ENCODE data around the gene BMPR2. TPM values are rescaled to one million over a fixed set of nuclear protein-coding genes. Genes with fewer than 3 reads are reported as not detected.

Gene BMPR2
- total RNA-seq, 1 experiment from 2014 or later: 28.1 TPM

GRCh38 chr2:202488671-202489070, 112.5 kb downstream of the BMPR2 start:
- no peak overlapping the region for H3K4me3 ChIP-seq (ENCODE audit: low read depth, low read length)
- Mint-ChIP-seq H3K27me3 (ENCODE audit: insufficient read depth, unreplicated experiment) (no peaks in the 10 kb centered on the region), H3K4me1 (ENCODE audit: low read depth, unreplicated experiment) (no peaks in the 10 kb centered on the region), H3K9me3 (ENCODE audit: unreplicated experiment) (no peaks in the 10 kb centered on the region), H3K36me3 (ENCODE audit: insufficient read depth, unreplicated experiment) (peaks cover 5% of the 10 kb centered on the region), H3K27ac (ENCODE audit: unreplicated experiment) (no peak overlapping the region), H3K4me3 (ENCODE audit: unreplicated experiment) (no peak overlapping the region)
- H3K9me3 ChIP-seq: no peaks in the 10 kb centered on the region
- ChIA-PET CTCF (no interaction called here), POLR2A (no interaction called here)
- BruUV-seq (replicated peaks): no TSS peak
- DNase-seq: no peak
- intact Hi-C loops (cut with micrococcal nuclease; ENCODE audit: unreplicated experiment): no loop called here
- no peaks in the 10 kb centered on the region for H3K27me3 ChIP-seq (replicated peaks; ENCODE audit: control insufficient read depth, insufficient read depth, low read length)
- no peaks in the 10 kb centered on the region for H3K36me3 ChIP-seq (ENCODE audit: control insufficient read depth, insufficient read depth, low read length)
- no peak for TF ChIP-seq CTCF (IDR thresholded peaks at IDR 0.05; ENCODE audit: insufficient read depth in 1 of 2, low read depth in 1 of 2, low read length in 1 of 2, severe bottlenecking in 1 of 2, unreplicated experiment in 1 of 2)
- H3K4me1 ChIP-seq: no peaks in the 10 kb centered on the region

- POLR2A ChIA-PET: interaction anchor here (0.7 kb wide), 1 partner anchor 821 kb away, joined by 3 read pairs; no protein-coding TSS in a partner anchor
- no peak overlapping the region for H3K27ac Mint-ChIP-seq (ENCODE audit: unreplicated experiment)
- no peak for TF ChIP-seq CTCF (IDR thresholded peaks at IDR 0.05; ENCODE audit: insufficient read depth in 1 of 2, low read depth in 1 of 2, low read length in 1 of 2, severe bottlenecking in 1 of 2, unreplicated experiment in 1 of 2)
- no peak overlapping the region for H3K4me3 Mint-ChIP-seq (ENCODE audit: unreplicated experiment)
- H3K27me3 Mint-ChIP-seq (ENCODE audit: insufficient read depth, unreplicated experiment): no peaks in the 10 kb centered on the region
- Histone ChIP-seq H3K36me3 (ENCODE audit: control insufficient read depth, insufficient read depth, low read length) (no peaks in the 10 kb centered on the region), H3K9me3 (no peaks in the 10 kb centered on the region), H3K27me3 (replicated peaks; ENCODE audit: control insufficient read depth, insufficient read depth, low read length) (no peaks in the 10 kb centered on the region), H3K4me3 (ENCODE audit: low read depth, low read length) (no peak overlapping the region), H3K4me1 (no peaks in the 10 kb centered on the region; the same call in 1 of the 2 replicates)
- intact Hi-C loops (cut with micrococcal nuclease; ENCODE audit: unreplicated experiment): loop anchor here (5.0 to 10.0 kb wide), 2 partner anchors 113 to 186 kb away; partner anchors contain the start of gene BMPR2
- DNase-seq: no peak
- H3K9me3 Mint-ChIP-seq (ENCODE audit: unreplicated experiment): no peaks in the 10 kb centered on the region
- CTCF ChIA-PET: no interaction called here
- BruUV-seq (replicated peaks): no TSS peak
- H3K4me1 Mint-ChIP-seq (ENCODE audit: low read depth, unreplicated experiment): no peaks in the 10 kb centered on the region
- H3K36me3 Mint-ChIP-seq (ENCODE audit: insufficient read depth, unreplicated experiment): peaks cover 4% of the 10 kb centered on the region
These were observed 114.4 kb downstream of the BMPR2 start for GRCh38 chr2:202490479-202490878.

- no peaks in the 10 kb centered on the region for H3K4me1 Mint-ChIP-seq (ENCODE audit: low read depth, unreplicated experiment)
- no peaks in the 10 kb centered on the region for H3K27me3 Mint-ChIP-seq (ENCODE audit: insufficient read depth, unreplicated experiment)
- H3K4me3 ChIP-seq (ENCODE audit: low read depth, low read length): no peak overlapping the region
- H3K36me3 Mint-ChIP-seq (ENCODE audit: insufficient read depth, unreplicated experiment): no peaks in the 10 kb centered on the region
- DNase-seq: peak in 1 of 2 experiments; percentile 30
- H3K4me3 Mint-ChIP-seq (ENCODE audit: unreplicated experiment): no peak overlapping the region
- H3K27me3 ChIP-seq (replicated peaks; ENCODE audit: control insufficient read depth, insufficient read depth, low read length): no peaks in the 10 kb centered on the region
- peak in 1 of 2 experiments; percentile 32 for TF ChIP-seq CTCF (IDR thresholded peaks at IDR 0.05; ENCODE audit: insufficient read depth in 1 of 2, low read depth in 1 of 2, low read length in 1 of 2, severe bottlenecking in 1 of 2, unreplicated experiment in 1 of 2)
- no peak overlapping the region for H3K27ac Mint-ChIP-seq (ENCODE audit: unreplicated experiment)
- ChIA-PET POLR2A (no interaction called here), CTCF (no interaction called here)
- no peaks in the 10 kb centered on the region; the same call in 1 of the 2 replicates for H3K4me1 ChIP-seq
- H3K9me3 Mint-ChIP-seq (ENCODE audit: unreplicated experiment): no peaks in the 10 kb centered on the region
- no peaks in the 10 kb centered on the region for H3K36me3 ChIP-seq (ENCODE audit: control insufficient read depth, insufficient read depth, low read length)
- no peaks in the 10 kb centered on the region for H3K9me3 ChIP-seq
- BruUV-seq (replicated peaks): no TSS peak
- intact Hi-C loops (cut with micrococcal nuclease; ENCODE audit: unreplicated experiment): loop anchor here (5.0 to 10.0 kb wide), 2 partner anchors 114 to 187 kb away; partner anchors contain the start of gene BMPR2
These were observed 115.4 kb downstream of the BMPR2 start for GRCh38 chr2:202491514-202491913.
